ENCODE data around the gene PSMF1. TPM values are rescaled to one million over a fixed set of nuclear protein-coding genes. Genes with fewer than 3 reads are reported as not detected.
A peak's percentile ranks its signal among the peaks of the same experiment; 100 is the strongest.

The PSMF1 gene
- total RNA-seq, result 46.8 TPM

DNA sequence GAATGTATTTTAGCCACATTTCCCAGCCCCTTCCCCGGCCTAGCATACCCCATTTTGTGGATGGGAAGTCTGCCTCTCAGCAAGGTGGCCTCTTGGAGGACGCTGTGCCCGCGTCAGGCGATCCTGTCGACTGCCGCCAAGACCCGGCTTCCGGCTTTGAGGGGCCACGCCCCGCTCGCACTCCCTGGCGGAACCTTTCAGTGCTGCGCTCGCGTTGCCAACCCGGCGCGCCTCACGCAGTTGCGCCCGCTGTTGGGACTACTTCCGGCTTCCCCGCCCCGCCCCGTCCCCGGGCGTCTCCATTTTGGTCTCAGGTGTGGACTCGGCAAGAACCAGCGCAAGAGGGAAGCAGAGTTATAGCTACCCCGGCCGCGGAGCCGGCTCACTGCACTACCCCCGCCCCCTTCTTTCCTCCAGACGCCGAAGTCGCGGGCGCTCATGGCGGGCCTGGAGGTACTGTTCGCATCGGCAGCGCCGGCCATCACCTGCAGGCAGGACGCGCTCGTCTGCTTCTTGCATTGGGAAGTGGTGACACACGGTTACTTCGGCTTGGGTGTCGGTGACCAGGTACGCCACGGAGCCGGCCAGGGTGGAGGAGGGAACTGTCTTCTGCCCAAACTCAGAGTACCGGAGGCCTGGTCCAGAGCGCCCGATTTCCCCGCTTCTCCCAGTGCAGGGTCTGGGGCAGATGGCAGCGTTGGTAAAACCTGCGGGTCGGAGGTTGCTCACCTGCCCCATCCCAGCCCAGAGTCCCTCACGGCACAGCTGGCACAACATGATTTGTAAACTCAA is at the start of gene PSMF1:
Gene PSMF1, plus strand, starts transcription at position 267 of the 792 bp plus-strand sequence. Its CDS starts 172 bp downstream, at position 439.
- TF ChIP-seq, protein P1, sequence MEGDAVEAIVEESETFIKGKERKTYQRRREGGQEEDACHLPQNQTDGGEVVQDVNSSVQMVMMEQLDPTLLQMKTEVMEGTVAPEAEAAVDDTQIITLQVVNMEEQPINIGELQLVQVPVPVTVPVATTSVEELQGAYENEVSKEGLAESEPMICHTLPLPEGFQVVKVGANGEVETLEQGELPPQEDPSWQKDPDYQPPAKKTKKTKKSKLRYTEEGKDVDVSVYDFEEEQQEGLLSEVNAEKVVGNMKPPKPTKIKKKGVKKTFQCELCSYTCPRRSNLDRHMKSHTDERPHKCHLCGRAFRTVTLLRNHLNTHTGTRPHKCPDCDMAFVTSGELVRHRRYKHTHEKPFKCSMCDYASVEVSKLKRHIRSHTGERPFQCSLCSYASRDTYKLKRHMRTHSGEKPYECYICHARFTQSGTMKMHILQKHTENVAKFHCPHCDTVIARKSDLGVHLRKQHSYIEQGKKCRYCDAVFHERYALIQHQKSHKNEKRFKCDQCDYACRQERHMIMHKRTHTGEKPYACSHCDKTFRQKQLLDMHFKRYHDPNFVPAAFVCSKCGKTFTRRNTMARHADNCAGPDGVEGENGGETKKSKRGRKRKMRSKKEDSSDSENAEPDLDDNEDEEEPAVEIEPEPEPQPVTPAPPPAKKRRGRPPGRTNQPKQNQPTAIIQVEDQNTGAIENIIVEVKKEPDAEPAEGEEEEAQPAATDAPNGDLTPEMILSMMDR (IDR thresholded peaks at IDR 0.05), result peak; percentile 3 to 28 (median 10)
- Histone ChIP-seq H3K27me3 (no peaks in the 10 kb centered on the region), H3K4me3 (peak within 1 kb of the TSS; percentile 99), H3K9me3 (no peaks in the 10 kb centered on the region), H3K36me3 (no peaks in the 10 kb centered on the region), H3K27ac (peak within 1 kb of the TSS; percentile 74 to 80), H3K4me1 (peaks cover 8 to 44% of the 10 kb centered on the region in 2 donors)
- intact Hi-C loops (cut with DNase I), result loop anchor here (1.0 to 10.0 kb wide), 9 partner anchors 209 to 1406 kb away; partner anchors contain the start of genes CSNK2A1, FAM110A, FKBP1A and NSFL1C
- DNase-seq (ENCODE audit: low spot score in 2 of 2), result peak; percentile 77 to 96

- Histone ChIP-seq H3K4me3 (no peak overlapping the region), H3K27me3 (no peaks in the 10 kb centered on the region), H3K36me3 (no peaks in the 10 kb centered on the region), H3K4me1 (no peaks in the 10 kb centered on the region), H3K27ac (no peak overlapping the region), H3K9me3 (peaks cover 0 to 8% of the 10 kb centered on the region in 2 donors)
- TF ChIP-seq, protein P1 (IDR thresholded peaks at IDR 0.05), result no peak
- intact Hi-C loops (cut with DNase I), result no loop called here
- no peak for DNase-seq (ENCODE audit: low spot score in 2 of 2)
These were observed 46.1 kb upstream of the PSMF1 start for GRCh38 chr20:1072258-1072657.

GRCh38 chr20:1075616-1076015 is 42.8 kb upstream of the PSMF1 start:
- no peak for DNase-seq (ENCODE audit: low spot score in 2 of 2)
- no peaks in the 10 kb centered on the region for H3K36me3 ChIP-seq
- no peaks in the 10 kb centered on the region for H3K27me3 ChIP-seq
- TF ChIP-seq, protein P1 (IDR thresholded peaks at IDR 0.05), result no peak
- H3K9me3 ChIP-seq, result peaks cover 0 to 3% of the 10 kb centered on the region in 2 donors
- H3K4me3 ChIP-seq, result no peak overlapping the region
- intact Hi-C loops (cut with DNase I), result no loop called here
- H3K27ac ChIP-seq, result no peak overlapping the region
- H3K4me1 ChIP-seq, result no peaks in the 10 kb centered on the region

GRCh38 chr20:1081891-1082290 is 36.5 kb upstream of the PSMF1 start:
- no peak for DNase-seq (ENCODE audit: low spot score in 2 of 2)
- intact Hi-C loops (cut with DNase I), result no loop called here
- TF ChIP-seq, protein P1 (IDR thresholded peaks at IDR 0.05), result no peak
- no peak overlapping the region for H3K4me3 ChIP-seq
- no peak overlapping the region for H3K27ac ChIP-seq
- H3K36me3 ChIP-seq, result no peaks in the 10 kb centered on the region
- H3K27me3 ChIP-seq, result no peaks in the 10 kb centered on the region
- H3K4me1 ChIP-seq, result no peaks in the 10 kb centered on the region
- no peaks in the 10 kb centered on the region for H3K9me3 ChIP-seq

DNA sequence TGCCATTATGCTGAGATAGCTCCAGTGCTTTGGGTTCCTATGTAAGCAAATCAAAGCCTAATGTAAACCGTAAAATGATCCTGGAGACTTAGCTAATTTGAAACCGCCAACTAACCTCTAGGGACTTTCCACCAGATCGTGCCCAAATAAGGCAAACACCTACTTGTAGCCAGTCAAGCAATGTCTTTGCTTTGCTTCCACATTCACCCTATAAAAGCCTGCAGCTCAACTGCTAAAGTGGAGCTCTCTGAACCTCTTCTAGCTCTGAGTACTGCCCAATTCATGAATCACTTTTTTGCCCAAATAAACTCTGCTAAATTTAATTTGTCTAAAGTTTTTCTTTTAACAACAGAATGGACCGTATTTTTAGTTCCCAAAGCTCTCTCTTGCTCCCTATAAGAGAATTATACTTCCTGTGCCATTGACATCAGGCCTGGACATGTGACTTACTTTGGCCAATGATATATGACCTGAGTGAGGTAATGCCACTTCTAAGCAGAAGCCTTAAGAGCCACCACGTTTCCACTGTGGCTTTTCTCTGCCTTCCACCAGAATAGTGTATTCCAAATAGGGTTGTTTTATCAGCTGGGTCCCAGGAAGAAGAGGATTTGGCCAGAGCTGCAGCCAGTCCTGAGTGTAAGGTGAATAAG is 34.8 kb upstream of the PSMF1 start:
- no peaks in the 10 kb centered on the region for H3K36me3 ChIP-seq
- H3K4me3 ChIP-seq, result no peak overlapping the region
- TF ChIP-seq, protein P1 (IDR thresholded peaks at IDR 0.05), result no peak
- H3K27me3 ChIP-seq, result no peaks in the 10 kb centered on the region
- no peaks in the 10 kb centered on the region for H3K9me3 ChIP-seq
- no peak for DNase-seq (ENCODE audit: low spot score in 2 of 2)
- no peaks in the 10 kb centered on the region for H3K4me1 ChIP-seq
- intact Hi-C loops (cut with DNase I), result no loop called here
- H3K27ac ChIP-seq, result no peak overlapping the region
